HG03280 (cell line): ENCODE data around the gene ALDOB.
A peak's percentile ranks its signal among the peaks of the same experiment; 100 is the strongest.

ENCODE experiments used
- ATAC-seq: cut with Tn5 transposase; IDR thresholded peaks from one replicate; pipeline ENCODE4 v1.9.1; 2021; ENCODE audit warnings: mild to moderate bottlenecking, moderate library complexity; ENCODE audit not compliant: unreplicated experiment

The ALDOB gene

DNA sequence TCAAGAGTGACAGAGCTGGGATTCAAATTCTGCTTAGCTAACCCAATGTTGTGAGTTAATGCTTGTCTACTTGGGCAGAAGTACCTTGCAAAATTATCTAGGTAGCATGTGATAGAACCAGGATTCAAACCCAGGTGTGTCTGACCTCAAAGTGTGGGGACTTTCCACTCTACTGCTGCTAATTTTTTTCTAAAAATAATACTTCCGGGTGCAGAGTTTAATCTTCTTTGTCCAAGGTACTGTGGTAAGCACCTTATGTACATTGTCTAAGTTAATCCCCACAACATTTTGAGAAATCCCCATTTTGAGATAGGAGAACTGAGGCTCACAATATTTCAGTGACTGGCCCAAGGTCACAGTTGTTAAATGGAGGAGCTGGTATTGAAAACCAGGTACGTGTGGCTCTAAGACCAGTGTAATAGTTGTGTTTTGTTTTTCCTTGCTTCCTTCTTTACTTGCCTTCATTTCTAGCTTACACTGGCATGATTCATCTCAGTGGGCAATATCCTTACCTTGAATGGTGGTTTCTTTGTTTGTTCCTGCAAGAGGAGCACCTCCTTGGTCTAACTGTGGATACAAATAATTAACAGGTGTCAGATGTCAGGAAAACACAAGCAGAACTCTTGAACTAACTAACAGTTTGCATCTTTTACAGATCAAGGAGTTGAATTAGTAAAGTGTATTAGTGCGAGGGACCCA, 7.5 kb downstream of the ALDOB start:
- ATAC-seq: peak; percentile 50

DNA sequence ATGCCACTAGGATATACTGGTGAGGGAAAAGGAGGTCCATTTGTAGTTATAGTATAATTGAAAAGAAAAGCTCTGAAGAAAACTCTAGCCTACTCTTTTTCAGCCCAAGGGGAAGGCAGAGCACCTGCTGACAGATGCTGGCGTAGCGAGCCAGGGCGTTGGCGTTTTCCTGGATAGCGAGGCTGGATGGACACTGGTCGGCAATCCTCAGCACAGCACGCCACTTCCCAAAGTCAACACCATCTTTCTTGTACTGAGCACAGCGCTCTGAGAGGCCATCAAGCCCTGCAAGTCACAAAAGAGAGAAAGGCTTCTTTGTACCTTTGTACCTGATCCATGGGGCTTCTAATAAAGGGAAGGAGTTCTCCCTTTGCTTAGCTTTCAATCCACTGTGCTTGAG, 8.2 kb downstream of the ALDOB start:
- ATAC-seq: no peak

DNA sequence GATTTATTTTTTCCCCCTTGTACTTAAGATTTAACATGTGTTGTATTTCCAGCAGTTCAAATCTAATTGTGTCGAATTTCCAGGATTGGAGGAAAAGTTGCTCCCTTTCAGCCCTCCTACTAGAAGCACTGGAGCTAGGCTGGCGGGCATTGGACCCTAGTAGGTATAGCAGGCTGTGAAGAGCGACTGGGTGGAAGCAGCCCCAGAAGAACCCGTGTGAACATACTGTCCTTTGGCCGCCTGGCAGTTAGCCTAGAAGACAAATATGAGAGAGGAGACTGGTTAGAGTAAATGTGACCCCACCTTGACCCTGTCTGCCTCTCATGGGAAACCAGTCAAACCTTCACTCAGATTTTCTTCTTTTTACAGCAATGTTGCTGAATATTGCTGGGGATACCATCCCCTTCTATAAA, 13.9 kb downstream of the ALDOB start:
- no peak for ATAC-seq

DNA sequence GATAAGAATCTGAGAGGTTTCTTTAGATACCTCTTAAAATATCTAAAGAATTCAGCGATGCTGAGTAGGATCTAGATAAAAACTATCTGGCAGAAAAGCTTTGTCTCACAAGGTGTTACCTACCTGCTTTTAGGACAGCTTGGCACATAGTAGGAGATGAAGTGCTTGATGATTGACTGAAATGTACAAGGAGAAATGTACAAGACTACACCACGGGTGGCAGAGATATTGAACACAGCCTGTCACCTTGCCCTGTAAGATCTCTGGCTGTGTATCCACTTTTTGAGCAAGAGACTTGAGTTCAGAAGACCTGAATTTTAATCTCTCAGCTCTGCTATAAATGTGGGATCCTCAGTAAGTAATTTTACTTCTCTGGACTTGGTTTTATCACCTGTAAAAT, 15.7 kb downstream of the ALDOB start:
- no peak for ATAC-seq

DNA sequence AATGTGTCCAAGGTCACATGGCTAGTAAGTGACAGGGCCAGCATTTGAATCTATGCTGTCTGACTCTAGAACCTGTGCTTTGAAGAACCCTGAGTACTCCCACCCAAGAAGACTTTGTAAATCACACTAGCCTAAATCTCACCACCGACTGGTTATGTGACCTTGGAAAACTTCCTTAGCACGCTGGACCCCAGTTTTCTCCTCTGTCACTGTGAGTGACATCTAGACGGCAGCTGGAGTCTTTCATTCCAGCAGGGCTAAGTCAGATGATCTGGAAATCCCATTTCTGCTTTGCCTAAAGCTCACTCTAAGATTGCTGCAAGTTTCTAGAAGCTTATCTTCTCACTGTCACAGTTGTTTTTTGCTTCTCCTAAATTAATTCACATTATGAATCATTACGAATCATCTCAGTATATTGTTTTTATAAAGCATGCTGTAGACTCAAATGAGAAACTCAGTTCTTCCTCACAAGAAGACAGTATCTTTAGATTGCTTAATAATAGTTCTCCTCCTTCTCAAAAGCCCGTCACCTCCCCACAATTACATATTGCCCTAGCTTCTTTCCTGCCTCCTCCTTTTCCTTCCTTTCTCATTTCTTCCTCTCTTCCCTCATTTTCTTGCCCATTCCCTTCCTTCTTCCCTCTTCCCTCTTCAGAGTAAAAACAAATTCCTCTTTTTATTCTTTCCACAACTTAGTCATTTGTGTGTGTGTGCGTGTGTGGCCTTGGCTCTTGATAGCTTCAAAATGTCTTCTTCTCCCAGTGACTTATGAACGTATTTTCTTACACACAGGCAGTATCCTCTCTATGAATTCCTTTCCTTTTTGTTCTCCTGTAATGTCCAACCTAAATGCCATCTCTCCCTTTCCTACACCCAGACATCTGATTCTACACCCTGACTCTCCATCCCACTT, 16.8 kb downstream of the ALDOB start:
- no peak for ATAC-seq

DNA sequence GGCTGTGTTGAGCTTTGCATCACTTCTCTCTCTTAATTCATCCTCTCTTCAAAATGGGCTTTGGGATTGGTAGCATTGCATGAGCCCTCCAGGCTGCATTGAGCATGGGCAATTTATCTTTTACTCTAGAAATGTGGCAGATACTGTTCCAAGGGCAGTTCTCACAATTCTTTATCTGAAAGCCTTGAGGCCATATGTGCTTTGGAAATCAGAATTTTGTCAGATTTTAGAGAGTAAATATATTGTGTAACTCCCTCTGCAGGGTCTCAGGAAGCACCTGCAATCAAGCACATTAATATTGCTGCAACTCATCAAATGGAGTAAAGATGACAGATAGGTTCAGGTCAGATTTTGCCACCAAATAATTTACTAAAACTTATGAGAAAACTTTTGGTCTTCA, 17.6 kb downstream of the ALDOB start:
- no peak for ATAC-seq

DNA sequence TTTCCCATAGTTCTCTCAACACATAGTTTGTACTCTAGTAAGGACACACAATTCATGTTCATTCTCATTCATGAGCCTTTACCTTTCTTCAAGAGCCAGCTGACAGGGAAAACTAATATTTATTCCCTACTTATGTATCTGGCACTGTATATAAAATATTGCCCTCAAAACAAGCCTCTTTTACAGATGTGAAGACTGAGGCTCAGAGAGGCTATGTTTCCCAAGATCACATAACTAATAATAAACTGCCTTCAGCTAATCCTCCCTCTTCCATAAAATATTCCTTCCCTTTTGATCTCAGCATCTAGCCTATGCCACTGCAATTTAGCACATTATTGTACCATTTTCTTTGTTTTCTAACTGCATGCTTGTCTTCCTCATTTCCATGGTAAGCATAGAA, 18.2 kb downstream of the ALDOB start:
- ATAC-seq: no peak

DNA sequence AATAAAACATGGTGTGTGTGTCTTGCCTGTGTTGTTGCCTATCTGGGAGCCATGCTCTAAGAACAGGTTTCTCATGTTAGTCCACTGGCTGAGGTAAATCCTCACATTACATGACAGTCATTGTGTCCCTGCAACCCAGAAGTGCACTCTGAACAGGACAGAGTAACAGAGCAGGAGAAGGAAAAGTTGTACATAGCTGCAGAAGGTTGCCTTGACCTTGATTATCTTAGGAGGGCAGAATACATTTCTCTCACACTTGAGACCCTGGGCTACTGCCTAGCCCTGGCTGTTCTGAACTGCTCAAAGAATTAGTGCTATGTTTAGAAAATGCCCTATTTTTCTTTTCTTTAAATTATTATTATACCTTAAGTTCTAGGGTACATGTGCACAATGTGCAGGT, 20.0 kb downstream of the ALDOB start:
- ATAC-seq: no peak

DNA sequence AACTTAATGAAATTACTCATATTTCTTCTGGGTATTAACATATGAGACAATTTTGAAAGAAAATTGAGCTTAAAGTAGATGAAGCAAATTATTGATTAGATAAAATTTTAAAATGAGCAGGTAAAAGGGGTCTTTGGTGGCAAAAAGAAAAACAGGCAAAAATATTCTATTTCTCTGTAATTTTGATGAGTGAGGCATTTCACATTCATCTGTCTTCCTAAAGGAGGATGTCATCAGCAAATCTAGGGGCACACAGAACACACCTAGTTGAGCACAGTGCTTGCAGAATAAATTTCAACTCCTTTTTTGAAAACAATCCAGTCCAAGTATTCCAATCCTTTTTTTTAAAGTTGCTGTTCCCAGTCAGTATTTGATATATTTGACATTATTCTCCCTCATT, 20.7 kb downstream of the ALDOB start:
- ATAC-seq: no peak

DNA sequence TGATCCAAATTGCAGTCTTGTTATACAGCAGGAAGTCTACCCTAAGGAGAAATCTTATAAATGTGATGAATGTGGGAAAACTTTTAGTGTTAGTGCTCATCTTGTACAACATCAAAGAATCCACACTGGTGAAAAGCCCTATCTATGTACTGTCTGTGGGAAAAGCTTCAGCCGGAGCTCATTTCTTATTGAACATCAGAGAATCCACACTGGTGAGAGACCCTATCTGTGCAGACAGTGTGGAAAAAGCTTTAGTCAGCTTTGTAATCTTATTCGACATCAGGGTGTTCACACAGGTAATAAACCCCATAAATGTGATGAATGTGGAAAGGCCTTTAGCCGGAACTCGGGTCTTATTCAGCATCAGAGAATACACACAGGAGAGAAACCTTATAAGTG, 26.5 kb downstream of the ALDOB start:
- ATAC-seq: no peak

DNA sequence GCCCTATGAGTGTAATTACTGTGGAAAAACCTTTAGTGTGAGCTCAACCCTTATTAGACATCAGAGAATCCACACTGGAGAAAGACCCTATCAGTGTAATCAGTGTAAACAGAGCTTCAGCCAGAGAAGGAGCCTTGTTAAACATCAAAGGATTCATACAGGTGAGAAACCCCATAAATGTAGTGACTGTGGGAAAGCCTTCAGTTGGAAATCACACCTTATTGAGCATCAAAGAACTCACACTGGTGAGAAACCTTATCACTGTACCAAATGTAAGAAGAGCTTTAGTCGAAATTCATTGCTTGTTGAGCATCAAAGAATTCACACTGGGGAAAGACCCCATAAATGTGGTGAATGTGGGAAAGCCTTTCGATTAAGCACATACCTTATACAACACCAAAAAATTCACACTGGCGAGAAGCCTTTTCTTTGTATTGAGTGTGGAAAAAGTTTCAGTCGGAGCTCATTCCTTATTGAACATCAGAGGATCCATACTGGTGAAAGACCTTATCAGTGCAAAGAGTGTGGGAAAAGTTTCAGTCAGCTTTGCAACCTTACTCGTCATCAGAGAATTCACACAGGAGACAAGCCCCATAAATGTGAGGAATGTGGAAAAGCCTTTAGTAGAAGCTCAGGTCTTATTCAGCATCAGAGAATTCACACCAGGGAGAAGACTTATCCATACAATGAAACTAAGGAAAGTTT, 27.0 kb downstream of the ALDOB start:
- no peak for ATAC-seq

DNA sequence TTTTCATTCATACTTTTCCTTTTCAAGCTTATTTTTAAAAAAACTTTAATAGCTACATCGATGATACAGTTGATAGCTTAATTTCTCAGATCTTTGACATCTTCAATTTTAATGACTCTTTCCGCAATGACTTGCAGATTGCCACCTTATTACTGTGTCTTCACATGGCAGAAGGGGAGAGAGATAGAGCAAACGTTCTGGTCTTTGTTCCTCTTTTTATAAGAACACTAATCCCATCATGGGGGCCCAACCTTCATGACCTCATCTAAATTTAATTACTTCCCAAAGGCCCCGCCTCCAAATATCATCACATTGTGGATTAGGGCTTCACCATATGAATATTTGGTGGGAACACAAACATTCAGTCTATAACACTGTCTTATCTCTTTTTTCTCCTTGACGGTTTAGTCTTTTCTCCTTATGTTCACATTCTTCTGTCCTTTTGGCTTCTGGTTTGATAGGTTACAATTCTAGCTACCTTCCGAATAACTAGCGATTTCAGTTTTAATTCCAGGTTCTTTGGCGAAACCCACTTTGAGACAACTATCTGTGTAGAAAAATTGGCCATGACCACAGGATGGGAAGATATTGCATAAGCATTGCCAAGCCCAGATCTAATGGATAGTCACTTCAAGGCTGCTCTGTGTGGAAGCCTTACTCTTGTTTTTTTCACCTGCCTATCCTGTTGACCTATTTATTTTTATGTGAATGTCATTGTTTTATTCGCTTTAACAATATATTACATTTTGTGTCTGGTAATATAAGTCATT, 31.9 kb downstream of the ALDOB start:
- no peak for ATAC-seq

DNA sequence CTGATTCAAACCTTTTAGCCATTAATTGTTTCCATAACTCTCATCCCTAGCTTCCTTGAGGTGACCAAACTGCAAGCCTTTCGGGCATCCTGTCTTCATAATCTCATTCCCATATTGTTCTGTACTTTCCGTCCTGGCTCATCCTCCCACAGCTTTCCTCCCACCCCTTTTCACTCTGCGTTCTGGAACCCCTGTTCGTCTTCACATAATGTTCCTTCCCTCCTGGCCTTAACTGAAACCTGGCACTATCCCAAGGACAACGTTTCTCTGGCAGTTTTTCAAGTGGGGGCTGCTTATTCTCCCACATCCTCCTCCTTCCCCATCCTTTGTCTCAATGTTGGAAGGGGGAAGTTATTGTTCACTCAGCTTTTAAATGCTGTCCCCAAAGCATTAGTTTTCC, 35.5 kb downstream of the ALDOB start:
- ATAC-seq: no peak

DNA sequence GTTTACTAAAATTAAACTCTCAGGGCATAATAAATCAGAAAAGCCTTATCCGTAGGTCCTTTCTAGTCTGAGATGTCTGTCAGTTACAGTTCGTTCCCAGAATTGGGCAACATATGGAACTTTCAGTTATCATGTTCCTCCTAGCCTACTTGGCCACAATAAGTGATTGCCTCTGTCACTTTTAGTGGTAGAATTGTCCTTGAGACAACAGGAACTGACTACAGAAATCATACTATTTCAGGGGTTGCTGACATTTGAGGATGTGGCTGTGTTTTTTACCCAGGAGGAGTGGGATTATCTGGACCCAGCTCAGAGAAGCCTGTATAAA, 36.0 kb downstream of the ALDOB start:
- ATAC-seq: no peak

DNA sequence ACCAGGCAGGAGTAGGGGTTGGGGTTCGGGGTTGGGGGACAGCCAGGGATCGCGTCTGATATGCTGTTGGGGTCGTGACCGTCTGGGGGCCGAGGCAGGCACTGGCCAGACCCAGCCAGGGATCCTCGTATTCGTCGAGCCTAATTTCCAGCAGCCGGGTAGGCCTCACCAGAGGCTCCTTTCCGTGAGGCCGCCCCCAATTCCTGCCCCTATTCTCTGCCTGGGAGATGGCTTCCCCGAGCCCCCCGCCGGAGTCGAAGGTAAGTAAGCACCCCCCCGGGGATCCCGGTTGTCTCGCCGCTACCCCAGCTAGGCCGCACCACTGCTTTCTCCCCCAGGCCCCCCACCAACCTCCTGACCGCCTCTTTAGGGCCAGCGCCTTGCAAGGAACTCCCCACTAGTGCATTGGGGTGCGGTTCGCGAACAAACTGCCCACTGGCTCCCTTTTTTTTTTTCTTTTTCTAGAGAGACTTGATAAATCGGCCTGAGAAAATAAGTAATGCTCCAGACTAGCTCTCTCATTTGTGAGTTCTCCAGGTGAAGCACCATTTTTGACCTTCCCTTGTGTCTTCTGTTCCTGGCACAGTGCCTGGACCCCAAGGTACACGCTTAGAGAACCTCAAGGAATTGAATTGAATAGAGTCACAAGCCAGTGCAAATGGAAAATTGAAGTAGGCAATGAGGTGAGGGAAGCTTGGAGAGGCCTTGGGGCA, 36.5 kb downstream of the ALDOB start:
- peak; percentile 1 for ATAC-seq

DNA sequence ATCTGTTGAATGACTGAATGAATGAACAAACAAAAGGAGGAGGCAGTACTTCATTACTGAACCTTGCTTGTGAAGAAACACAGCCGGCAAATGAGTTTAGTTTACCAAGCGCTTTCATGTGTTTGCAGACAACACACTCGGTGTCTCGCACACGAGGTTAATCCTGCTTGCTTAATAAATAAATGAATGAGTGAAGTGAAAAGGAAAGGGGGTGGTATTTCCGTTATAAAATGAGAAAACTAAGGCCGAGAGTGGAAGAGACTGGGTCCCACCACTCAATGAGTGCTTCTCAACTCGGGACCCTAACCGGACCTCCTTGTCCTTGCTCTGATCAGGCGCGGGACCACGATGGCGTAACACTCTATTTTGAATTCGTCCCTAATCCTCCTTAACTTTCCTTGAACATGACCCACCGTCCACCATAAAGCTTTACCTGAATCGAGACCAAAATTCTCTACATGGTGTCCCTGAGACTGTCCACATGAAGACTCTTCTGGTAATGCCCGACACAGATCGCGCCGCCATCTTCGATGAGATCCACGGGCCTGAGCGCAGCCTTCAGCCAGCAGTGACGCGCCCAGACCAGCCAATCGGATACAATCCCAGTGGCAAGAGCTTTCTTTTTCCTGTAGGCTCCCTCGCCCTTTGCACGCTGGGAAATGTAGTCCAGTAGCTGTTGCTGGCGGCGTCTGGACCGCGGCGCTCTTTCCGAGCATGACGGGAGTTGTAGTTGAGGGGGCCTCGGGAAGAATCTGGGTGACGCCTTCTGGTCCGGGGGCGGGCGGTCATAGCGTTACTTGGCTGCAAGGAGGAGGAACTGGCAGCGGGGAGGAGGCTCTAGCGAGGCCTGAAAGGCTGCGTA, 37.3 kb downstream of the ALDOB start, which contains the start of the genes MRPL50 and ZNF189:
MRPL50 (minus strand) TSS at position 551 of the 862 bp plus-strand sequence; CDS start at position 525, 26 bp downstream.
ZNF189 (plus strand) TSS at position 784 of the 862 bp plus-strand sequence. CDS start 306 bp downstream, outside the sequence.
- ATAC-seq: peak; percentile 99

DNA sequence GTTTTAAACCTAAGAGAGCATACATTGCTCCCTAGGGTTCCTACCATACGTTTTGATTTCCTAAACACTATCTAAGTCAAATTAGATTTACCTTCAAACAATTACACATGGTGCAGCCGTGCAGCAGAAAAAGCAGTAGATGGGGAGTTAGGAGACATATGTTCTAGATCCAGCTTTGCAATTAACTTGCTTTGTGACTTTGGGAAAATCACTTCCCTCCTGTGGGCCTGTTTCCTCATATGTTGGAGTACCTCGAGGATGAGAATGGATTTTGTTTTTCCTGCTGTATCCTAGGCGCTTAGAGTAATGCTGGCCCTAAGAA, 37.9 kb downstream of the ALDOB start:
- no peak for ATAC-seq

DNA sequence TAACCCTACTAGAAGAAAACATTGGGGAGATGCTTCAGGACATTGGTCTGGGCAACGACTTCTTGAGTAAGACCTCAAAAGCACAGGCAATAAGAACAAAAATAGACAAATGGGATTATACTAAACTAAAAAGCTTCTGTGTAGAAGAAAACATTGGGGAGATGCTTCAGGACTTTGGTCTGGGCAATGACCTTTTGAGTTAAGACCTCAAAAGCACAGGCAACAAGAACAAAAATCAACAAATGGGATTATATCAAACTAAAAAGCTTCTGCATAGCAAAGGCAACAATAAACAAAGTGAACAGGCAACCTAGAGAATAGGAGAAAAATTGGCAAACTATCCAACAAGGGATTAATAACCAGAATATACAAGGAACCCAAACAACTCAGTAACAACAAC, 40.9 kb downstream of the ALDOB start:
- ATAC-seq: no peak

DNA sequence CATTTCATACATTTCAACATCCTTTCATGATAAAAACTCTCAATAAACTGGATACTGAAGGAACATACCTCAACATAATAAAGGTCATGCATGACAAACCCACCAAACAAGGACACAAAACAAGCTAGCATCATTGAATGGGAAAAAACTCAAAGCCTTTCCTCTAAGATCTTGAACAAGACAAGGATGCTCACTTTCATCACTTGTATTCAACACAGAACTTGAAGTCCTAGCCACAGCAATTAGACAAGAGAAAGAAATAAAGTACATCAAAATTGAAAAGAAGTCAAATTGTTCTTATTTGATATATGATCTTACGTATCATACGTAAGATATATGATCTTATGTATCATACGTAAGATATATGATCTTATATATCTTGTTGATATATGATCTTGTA, 42.4 kb downstream of the ALDOB start:
- no peak for ATAC-seq
